Esophagus muscularis mucosa (tissue), 4 donors: ENCODE results near the gene HSCB. TPM values are rescaled to one million over a fixed set of nuclear protein-coding genes. Genes with fewer than 3 reads are reported as not detected.
"Not testable (repeated sequence)": the region's sequence is repeated elsewhere in the genome, so short reads cannot be mapped to it uniquely, and the experiment has no call there.

Experiments used
- DNase-seq: peaks from one replicate; pipeline ENCODE4 v3.0.0-alpha.2; 2017; ENCODE audit errors: extremely low spot score
- H3K27ac ChIP-seq, 4 donors: fragments of 200-600 bp; sonication (generic); replicated peaks in 1 of 4; 1 replicate in 3 of 4; 2 replicates in 1 of 4; pipeline ENCODE4 v1.5.1; 2016 to 2019; ENCODE audit warnings: mild to moderate bottlenecking in 1 of 4
- H3K27me3 ChIP-seq, 4 donors: fragments of 200-600 bp; sonication (generic); one replicate each; pipeline versions ENCODE4 v1.5.1 to v1.6.0; 2016 to 2019
- H3K36me3 ChIP-seq, 4 donors: fragments of 200-600 bp; sonication (generic); one replicate each; pipeline ENCODE4 v1.5.1; 2016 to 2019
- H3K4me1 ChIP-seq, 4 donors: fragments of 200-600 bp; sonication (generic); one replicate each; pipeline ENCODE4 v1.5.1; 2016 to 2019
- H3K4me3 ChIP-seq, 4 donors: fragments of 200-600 bp; sonication (generic); 1 replicate in 2 of 4; 2 replicates in 2 of 4; pipeline ENCODE4 v1.5.1; 2016 to 2019; ENCODE audit warnings: mild to moderate bottlenecking in 4 of 4, moderate library complexity in 1 of 4
- H3K9me3 ChIP-seq, 4 donors: fragments of 200-600 bp; sonication (generic); 1 replicate in 3 of 4; 2 replicates in 1 of 4; pipeline ENCODE4 v1.5.1; 2016 to 2019
- EP300 ChIP-seq: sonication (generic); formaldehyde crosslinking; IDR thresholded peaks from one replicate; pipeline ENCODE4 v1.6.1; 2017; ENCODE audit warnings: antibody characterized with exemption
- POLR2A ChIP-seq: fragments of 450-650 bp; IDR thresholded peaks from one replicate; pipeline ENCODE4 v1.6.1; 2017; ENCODE audit warnings: antibody characterized with exemption, moderate library complexity, mild to moderate bottlenecking, low read depth
- POLR2AphosphoS5 ChIP-seq, 2 donors: sonication (generic); formaldehyde crosslinking; IDR thresholded peaks; one replicate each; pipeline ENCODE4 v1.6.1; 2017; ENCODE audit warnings: antibody characterized with exemption in 2 of 2
- WGBS: methylation state at CpG from one replicate; pipeline ENCODE4 v1.1.5; 2018; 5-methylcytosine and 5-hydroxymethylcytosine counted together
- intact Hi-C: fragments of 100-400 bp; cut with DNase I; formaldehyde crosslinking; loops from one replicate; pipeline ENCODE4 v1.15.1; 2023
- total RNA-seq, 4 donors: library from RNA; depleted of rRNA; stranded (reverse); fragments of >200 nt; gene quantifications; one replicate each; pipeline versions ENCODE4 v1.1.0 to v1.2.1, GENCODE V29; 2016
- TF ChIP-seq, protein P1 (sequence below), 3 experiments: fragments of 200-600 bp in 2 of 3; fragments of 450-650 bp in 1 of 3; sonication (generic) in 2 of 3; IDR thresholded peaks; one replicate each; pipeline ENCODE4 v1.5.1; 2017 to 2019; ENCODE audit warnings: antibody characterized with exemption in 3 of 3, mild to moderate bottlenecking in 2 of 3, moderate library complexity in 1 of 3

The HSCB gene
- total RNA-seq, 4 donors from 2014 or later = 13.7 to 30.0 (median 15.7) TPM

DNA sequence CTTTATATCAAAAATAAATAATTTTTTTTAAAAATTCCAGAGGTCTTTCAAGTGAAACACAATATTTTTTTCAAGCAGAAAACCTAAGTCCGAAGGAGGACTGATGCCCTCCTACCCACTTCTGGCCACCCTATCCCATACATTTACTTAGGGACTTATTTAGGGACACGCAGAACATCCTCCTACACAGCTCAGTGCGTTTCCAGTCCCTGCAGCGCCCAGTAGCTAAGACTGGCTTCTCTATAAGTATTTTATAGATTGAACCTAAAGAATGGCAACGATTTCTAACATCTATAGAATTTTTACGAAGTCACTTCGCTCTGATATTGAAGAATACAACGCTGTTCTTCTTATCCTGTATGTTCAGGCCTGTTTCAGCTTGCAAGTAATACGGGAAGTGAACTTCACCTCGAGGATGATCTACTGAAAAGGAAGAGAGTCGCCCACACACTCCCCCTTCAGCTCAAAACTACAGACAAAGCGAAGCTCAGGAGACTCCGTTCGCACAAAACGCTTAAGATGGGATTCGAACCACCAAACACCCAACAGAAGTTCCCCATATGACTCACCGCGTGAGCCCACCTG is 547 bp upstream of the HSCB start:
- Histone ChIP-seq H3K9me3 (no peaks in the 10 kb centered on the region), H3K27ac (peak overlapping the region in 3 of 4 donors; percentile 94 to 100 (median 99)), H3K36me3 (peaks cover 23 to 28% (median 25%) of the 10 kb centered on the region in 4 donors), H3K4me3 (peak overlapping the region; percentile 68 to 100 (median 88)), H3K4me1 (peaks cover 10 to 20% (median 17%) of the 10 kb centered on the region in 4 donors), H3K27me3 (no peaks in the 10 kb centered on the region)
- WGBS = 6% methylated on average over 18 of the region's 18 CpGs
- intact Hi-C loops = loop anchor here (10.0 kb wide), 1 partner anchor 136 kb away; no protein-coding TSS in a partner anchor
- DNase-seq = no peak
- TF ChIP-seq EP300 = no peak
- TF ChIP-seq POLR2A = no peak
- no peak for TF ChIP-seq POLR2AphosphoS5 (IDR thresholded peaks at IDR 0.05)
- TF ChIP-seq, protein P1, sequence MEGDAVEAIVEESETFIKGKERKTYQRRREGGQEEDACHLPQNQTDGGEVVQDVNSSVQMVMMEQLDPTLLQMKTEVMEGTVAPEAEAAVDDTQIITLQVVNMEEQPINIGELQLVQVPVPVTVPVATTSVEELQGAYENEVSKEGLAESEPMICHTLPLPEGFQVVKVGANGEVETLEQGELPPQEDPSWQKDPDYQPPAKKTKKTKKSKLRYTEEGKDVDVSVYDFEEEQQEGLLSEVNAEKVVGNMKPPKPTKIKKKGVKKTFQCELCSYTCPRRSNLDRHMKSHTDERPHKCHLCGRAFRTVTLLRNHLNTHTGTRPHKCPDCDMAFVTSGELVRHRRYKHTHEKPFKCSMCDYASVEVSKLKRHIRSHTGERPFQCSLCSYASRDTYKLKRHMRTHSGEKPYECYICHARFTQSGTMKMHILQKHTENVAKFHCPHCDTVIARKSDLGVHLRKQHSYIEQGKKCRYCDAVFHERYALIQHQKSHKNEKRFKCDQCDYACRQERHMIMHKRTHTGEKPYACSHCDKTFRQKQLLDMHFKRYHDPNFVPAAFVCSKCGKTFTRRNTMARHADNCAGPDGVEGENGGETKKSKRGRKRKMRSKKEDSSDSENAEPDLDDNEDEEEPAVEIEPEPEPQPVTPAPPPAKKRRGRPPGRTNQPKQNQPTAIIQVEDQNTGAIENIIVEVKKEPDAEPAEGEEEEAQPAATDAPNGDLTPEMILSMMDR (IDR thresholded peaks at IDR 0.05) = no peak

DNA sequence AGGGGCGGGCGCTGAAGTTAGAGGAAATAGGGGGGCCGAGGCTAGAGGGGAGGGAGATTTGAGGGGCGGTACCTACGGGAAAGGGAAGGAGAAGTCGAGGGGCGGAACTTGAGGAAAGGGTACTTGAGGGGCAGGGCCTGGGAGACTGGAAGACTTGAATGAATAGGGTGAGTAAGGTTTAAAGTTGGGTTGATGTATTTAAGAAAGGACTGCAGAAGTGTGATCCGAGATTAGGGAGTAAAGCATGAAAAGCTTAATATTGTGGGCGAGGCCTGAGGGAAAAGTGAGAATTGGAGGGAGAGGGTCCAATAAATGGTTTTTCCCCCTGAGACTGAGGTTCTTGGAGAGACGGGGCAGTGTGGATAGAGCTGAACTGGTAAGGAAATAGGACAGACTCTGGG is 723 bp downstream of the HSCB start:
- DNase-seq = no peak
- WGBS = under 1% methylated on average over 10 of the region's 10 CpGs
- H3K4me3 ChIP-seq = peak overlapping the region; percentile 68 to 100 (median 88)
- peak overlapping the region; percentile 94 to 100 (median 97) for H3K27ac ChIP-seq
- TF ChIP-seq POLR2AphosphoS5 (IDR thresholded peaks at IDR 0.05) (no peak), EP300 (no peak), POLR2A (no peak)
- TF ChIP-seq, protein P1 (IDR thresholded peaks at IDR 0.05) = no peak
- peaks cover 32 to 40% (median 37%) of the 10 kb centered on the region in 4 donors for H3K36me3 ChIP-seq
- intact Hi-C loops = loop anchor here (10.0 kb wide), 1 partner anchor 138 kb away; no protein-coding TSS in a partner anchor
- peaks cover 10 to 20% (median 17%) of the 10 kb centered on the region in 4 donors for H3K4me1 ChIP-seq
- no peaks in the 10 kb centered on the region for H3K27me3 ChIP-seq
- H3K9me3 ChIP-seq = no peaks in the 10 kb centered on the region

DNA sequence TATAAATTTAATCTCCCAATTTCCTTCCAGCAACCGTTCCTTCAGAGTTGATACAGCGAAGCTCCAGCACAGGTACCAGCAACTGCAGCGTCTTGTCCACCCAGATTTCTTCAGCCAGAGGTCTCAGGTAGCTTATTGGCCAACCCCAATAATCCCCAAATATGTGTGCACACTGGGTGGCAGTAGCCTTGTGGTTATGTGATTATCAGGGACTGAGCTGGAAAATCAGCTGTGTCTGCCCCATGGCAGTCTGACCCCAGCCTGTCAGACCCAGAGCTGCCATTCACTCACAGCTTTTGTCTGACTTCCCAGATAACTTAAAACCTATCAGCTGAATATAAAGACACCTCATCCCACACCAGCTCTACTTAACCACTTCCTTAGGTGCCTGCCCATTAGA is 2.0 kb downstream of the HSCB start:
- TF ChIP-seq EP300 = no peak
- no peak for TF ChIP-seq POLR2AphosphoS5 (IDR thresholded peaks at IDR 0.05)
- TF ChIP-seq POLR2A = no peak
- TF ChIP-seq, protein P1 (IDR thresholded peaks at IDR 0.05) = no peak
- no peak overlapping the region for H3K27ac ChIP-seq
- no peaks in the 10 kb centered on the region for H3K9me3 ChIP-seq
- H3K27me3 ChIP-seq = no peaks in the 10 kb centered on the region
- no peak overlapping the region for H3K4me3 ChIP-seq
- WGBS = 96% methylated on average over 3 of the region's 3 CpGs
- peaks cover 41 to 53% (median 49%) of the 10 kb centered on the region in 4 donors for H3K36me3 ChIP-seq
- intact Hi-C loops = loop anchor here (10.0 kb wide), 1 partner anchor 139 kb away; no protein-coding TSS in a partner anchor
- no peak for DNase-seq
- H3K4me1 ChIP-seq = peaks cover 10 to 20% (median 17%) of the 10 kb centered on the region in 4 donors

DNA sequence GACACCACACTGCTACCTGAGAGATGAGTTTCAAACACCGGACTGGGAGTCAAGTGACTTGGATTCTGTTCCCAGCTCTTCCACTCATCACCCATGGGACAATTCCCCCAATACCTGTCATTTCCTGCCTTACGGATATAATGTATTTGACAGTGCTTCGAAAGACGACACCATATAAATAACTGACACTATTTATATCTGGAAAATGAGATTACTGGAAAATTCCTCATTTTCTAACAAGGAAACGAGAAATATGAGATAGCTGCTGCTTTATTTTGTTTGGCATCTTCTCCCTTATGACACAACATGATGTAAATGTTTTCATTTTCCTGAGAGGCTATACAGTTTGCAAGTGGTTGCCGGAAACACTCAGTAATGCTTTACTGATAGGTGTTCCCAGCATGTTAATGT is 8.6 kb downstream of the HSCB start:
- Histone ChIP-seq H3K4me3 (no peak overlapping the region), H3K4me1 (no peaks in the 10 kb centered on the region), H3K27ac (no peak overlapping the region), H3K36me3 (peaks cover 27 to 62% (median 49%) of the 10 kb centered on the region in 4 donors), H3K9me3 (no peaks in the 10 kb centered on the region), H3K27me3 (no peaks in the 10 kb centered on the region)
- no peak for DNase-seq
- TF ChIP-seq EP300 = no peak
- TF ChIP-seq, protein P1 (IDR thresholded peaks at IDR 0.05) = no peak
- TF ChIP-seq POLR2A = no peak
- no peak for TF ChIP-seq POLR2AphosphoS5 (IDR thresholded peaks at IDR 0.05)
- intact Hi-C loops = no loop called here
- 66% methylated on average over 6 of the region's 6 CpGs for WGBS

DNA sequence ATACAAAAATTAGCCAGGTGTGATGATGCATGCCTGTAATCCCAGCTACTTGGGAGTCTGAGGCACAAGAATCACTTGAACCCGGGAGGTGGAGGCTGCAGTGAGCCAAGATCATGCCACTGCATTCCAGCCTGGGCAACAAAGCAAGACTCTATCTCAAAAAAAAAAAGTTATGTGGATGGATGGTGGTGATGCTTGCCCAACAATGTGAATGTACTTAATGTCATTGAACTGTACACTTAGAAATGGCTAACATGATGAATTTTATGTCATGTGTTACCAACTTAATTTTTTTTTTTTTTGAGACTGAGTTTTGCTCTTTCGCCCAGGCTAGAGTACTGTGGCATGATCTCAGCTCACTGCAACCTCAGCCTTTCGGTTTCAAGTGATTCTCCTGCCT is 12.7 kb downstream of the HSCB start:
- H3K27me3 ChIP-seq, H3K9me3 ChIP-seq, H3K4me3 ChIP-seq, intact Hi-C loops, DNase-seq, H3K27ac ChIP-seq, H3K4me1 ChIP-seq: not testable (repeated sequence)
- 93% methylated on average over 3 of the region's 3 CpGs for WGBS
- peaks cover 0 to 30% (median 14%) of the 10 kb centered on the region in 4 donors for H3K36me3 ChIP-seq
